ENCODE results near the gene SAAL1.

DNA sequence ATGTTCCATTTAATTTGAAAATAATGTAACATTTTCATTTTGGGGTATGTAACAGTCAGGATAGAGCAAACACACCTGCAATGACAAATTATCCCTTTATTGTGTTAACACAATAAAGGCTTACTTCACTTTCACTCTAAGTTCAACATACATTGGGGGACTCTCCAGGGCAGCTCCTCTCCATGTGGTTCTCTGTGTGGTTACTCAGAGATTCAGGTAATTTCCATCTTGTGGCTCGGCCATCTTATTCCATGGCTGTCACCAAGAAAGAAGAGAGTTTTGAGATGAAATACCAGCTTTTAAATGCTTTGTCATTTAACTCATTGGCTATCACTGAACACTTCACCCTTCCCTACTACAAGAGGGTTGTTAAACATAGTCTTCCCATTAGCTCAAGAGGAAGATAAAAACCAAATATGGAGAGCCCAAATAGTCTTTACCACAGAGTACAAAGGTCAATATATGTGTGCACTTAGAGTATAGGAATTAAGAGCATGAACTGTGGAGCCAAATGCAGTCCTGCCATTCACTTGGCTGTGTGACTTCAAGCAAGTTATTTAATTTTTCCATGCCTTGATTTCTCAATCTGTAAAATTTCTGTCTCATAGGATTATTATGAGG is 49.2 kb downstream of the SAAL1 start:
- TF ChIP-seq, protein P1, sequence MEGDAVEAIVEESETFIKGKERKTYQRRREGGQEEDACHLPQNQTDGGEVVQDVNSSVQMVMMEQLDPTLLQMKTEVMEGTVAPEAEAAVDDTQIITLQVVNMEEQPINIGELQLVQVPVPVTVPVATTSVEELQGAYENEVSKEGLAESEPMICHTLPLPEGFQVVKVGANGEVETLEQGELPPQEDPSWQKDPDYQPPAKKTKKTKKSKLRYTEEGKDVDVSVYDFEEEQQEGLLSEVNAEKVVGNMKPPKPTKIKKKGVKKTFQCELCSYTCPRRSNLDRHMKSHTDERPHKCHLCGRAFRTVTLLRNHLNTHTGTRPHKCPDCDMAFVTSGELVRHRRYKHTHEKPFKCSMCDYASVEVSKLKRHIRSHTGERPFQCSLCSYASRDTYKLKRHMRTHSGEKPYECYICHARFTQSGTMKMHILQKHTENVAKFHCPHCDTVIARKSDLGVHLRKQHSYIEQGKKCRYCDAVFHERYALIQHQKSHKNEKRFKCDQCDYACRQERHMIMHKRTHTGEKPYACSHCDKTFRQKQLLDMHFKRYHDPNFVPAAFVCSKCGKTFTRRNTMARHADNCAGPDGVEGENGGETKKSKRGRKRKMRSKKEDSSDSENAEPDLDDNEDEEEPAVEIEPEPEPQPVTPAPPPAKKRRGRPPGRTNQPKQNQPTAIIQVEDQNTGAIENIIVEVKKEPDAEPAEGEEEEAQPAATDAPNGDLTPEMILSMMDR (IDR thresholded peaks at IDR 0.05), result no peak
- TF ChIP-seq POLR2AphosphoS5 (IDR thresholded peaks at IDR 0.05), result no peak
- no peak for TF ChIP-seq EP300 (IDR thresholded peaks at IDR 0.05)
- no peak for TF ChIP-seq POLR2A (IDR thresholded peaks at IDR 0.05; ENCODE audit: low read depth)
